Myocyte (in vitro differentiated cells): ENCODE data around the gene OR5AC2. TPM values are rescaled to one million over a fixed set of nuclear protein-coding genes. Genes with fewer than 3 reads are reported as not detected.
A peak's percentile ranks its signal among the peaks of the same experiment; 100 is the strongest.

Experiments used
- DNase-seq: peaks from one replicate; pipeline ENCODE4 v3.0.0-alpha.2; 2012; ENCODE audit warnings: low read depth
- polyA plus RNA-seq: library from polyadenylated mRNA; unstranded; fragments of >200 nt; gene quantifications from one replicate; pipeline ENCODE4 v1.2.1, GENCODE V29; 2012; ENCODE audit warnings: missing spikeins
- total RNA-seq: library from RNA; depleted of rRNA; stranded (reverse); fragments of >200 nt; gene quantifications from 2 replicates; pipeline ENCODE4 v1.2.3, GENCODE V29; 2014

OR5AC2 gene
- total RNA-seq: not detected in 2 replicates
- polyA plus RNA-seq: not detected

- DNase-seq: no peak
Measured at GRCh38 chr3:98086873-98087272, at the start of gene OR5AC2. TSS of gene OR5AC2 (plus strand) at chr3:98087173. CDS start at chr3:98087173, 0 bp downstream.

- no peak for DNase-seq
Measured at GRCh38 chr3:98038286-98038685, 48.7 kb upstream of the OR5AC2 start.

- no peak for DNase-seq
Measured at GRCh38 chr3:98038876-98039275, 48.1 kb upstream of the OR5AC2 start.

- peak; percentile 85 for DNase-seq
Measured at GRCh38 chr3:98039322-98040024, 47.5 kb upstream of the OR5AC2 start.

GRCh38 chr3:98041350-98041749, 45.6 kb upstream of the OR5AC2 start:
- no peak for DNase-seq

- DNase-seq: no peak
Measured at GRCh38 chr3:98048586-98048985, 38.4 kb upstream of the OR5AC2 start.

- DNase-seq: no peak
Measured at GRCh38 chr3:98049271-98049670, 37.7 kb upstream of the OR5AC2 start.

- DNase-seq: no peak
Measured at GRCh38 chr3:98056035-98056434, 30.9 kb upstream of the OR5AC2 start.

- no peak for DNase-seq
Measured at GRCh38 chr3:98057631-98058030, 29.3 kb upstream of the OR5AC2 start.

GRCh38 chr3:98058244-98058960, 28.6 kb upstream of the OR5AC2 start:
- no peak for DNase-seq

GRCh38 chr3:98068824-98069223, 18.1 kb upstream of the OR5AC2 start:
- DNase-seq: no peak

GRCh38 chr3:98070840-98071239, 16.1 kb upstream of the OR5AC2 start:
- no peak for DNase-seq

- DNase-seq: no peak
Measured at GRCh38 chr3:98073486-98073885, 13.5 kb upstream of the OR5AC2 start.

- no peak for DNase-seq
Measured at GRCh38 chr3:98095882-98096281, 8.9 kb downstream of the OR5AC2 start.

- DNase-seq: no peak
Measured at GRCh38 chr3:98099848-98100247, 12.9 kb downstream of the OR5AC2 start.

- DNase-seq: no peak
Measured at GRCh38 chr3:98108162-98108561, 21.2 kb downstream of the OR5AC2 start.

- DNase-seq: no peak
Measured at GRCh38 chr3:98109807-98110549, 23.0 kb downstream of the OR5AC2 start.

- no peak for DNase-seq
Measured at GRCh38 chr3:98110550-98110908, 23.6 kb downstream of the OR5AC2 start.

GRCh38 chr3:98114264-98114663, 27.3 kb downstream of the OR5AC2 start:
- no peak for DNase-seq

GRCh38 chr3:98115717-98116116, 28.7 kb downstream of the OR5AC2 start:
- DNase-seq: no peak

- no peak for DNase-seq
Measured at GRCh38 chr3:98130421-98130820, 43.4 kb downstream of the OR5AC2 start, which contains the start of gene OR5H1. TSS of gene OR5H1 (plus strand) at chr3:98130721. CDS start at chr3:98132698, 1,977 bp downstream.

- peak; percentile 0 for DNase-seq
Measured at GRCh38 chr3:98136631-98137030, 49.7 kb downstream of the OR5AC2 start.
